Karpas-422 (cell line): ENCODE measurements around the gene KLHL22. TPM values are rescaled to one million over a fixed set of nuclear protein-coding genes. Genes with fewer than 3 reads are reported as not detected.
"Not testable (repeated sequence)": the region's sequence is repeated elsewhere in the genome, so short reads cannot be mapped to it uniquely, and the experiment has no call there.

Source experiments
- DNase-seq: peaks from one replicate; pipeline ENCODE4 v3.0.0-alpha.2; 2015
- H2AFZ ChIP-seq: fragments of 200-600 bp; sonication (generic); 2 replicates; pipeline ENCODE4 v1.6.1; 2014; ENCODE audit warnings: antibody characterized with exemption, low read length, mixed read lengths
- H3K27ac ChIP-seq: fragments of 200-600 bp; sonication (generic); 2 replicates; pipeline ENCODE4 v1.5.1; 2014; ENCODE audit warnings: mild to moderate bottlenecking, low read length, moderate library complexity
- H3K27me3 ChIP-seq: fragments of 200-600 bp; sonication (generic); 2 replicates; pipeline ENCODE4 v1.6.1; 2014; ENCODE audit warnings: low read length, mixed read lengths
- H3K36me3 ChIP-seq: fragments of 200-600 bp; sonication (generic); 2 replicates; pipeline ENCODE4 v1.6.1; 2014; ENCODE audit warnings: low read length, mixed read lengths; ENCODE audit not compliant: insufficient read depth
- H3K4me1 ChIP-seq: fragments of 200-600 bp; sonication (generic); 2 replicates; pipeline ENCODE4 v1.6.1; 2014; ENCODE audit warnings: mild to moderate bottlenecking, low read length, mixed read lengths
- H3K4me2 ChIP-seq: fragments of 200-600 bp; sonication (generic); 2 replicates; pipeline ENCODE4 v1.6.1; 2014; ENCODE audit warnings: low read length, low read depth, mild to moderate bottlenecking; ENCODE audit not compliant: poor library complexity, severe bottlenecking
- H3K4me3 ChIP-seq: fragments of 200-600 bp; sonication (generic); 2 replicates; pipeline ENCODE4 v1.5.1; 2014; ENCODE audit warnings: mild to moderate bottlenecking, antibody characterized with exemption, low read length, mixed read lengths
- H3K79me2 ChIP-seq: fragments of 200-600 bp; sonication (generic); 2 replicates; pipeline ENCODE4 v1.6.1; 2014; ENCODE audit warnings: mild to moderate bottlenecking, low read length, mixed read lengths
- H3K9ac ChIP-seq: fragments of 200-600 bp; sonication (generic); 2 replicates; pipeline ENCODE4 v1.6.0; 2014; ENCODE audit warnings: low read length
- H3K9me2 ChIP-seq: fragments of 200-600 bp; sonication (generic), shearing (Covaris generic); replicated peaks from 2 replicates; pipeline ENCODE4 v1.6.0; 2014; ENCODE audit warnings: mild to moderate bottlenecking, low read length, moderate library complexity; ENCODE audit not compliant: insufficient read depth
- H3K9me3 ChIP-seq: fragments of 300-700, 200-600 bp; sonication (generic); 2 replicates; pipeline ENCODE4 v1.6.1; 2014; ENCODE audit warnings: low read length, mixed read lengths
- H4K20me1 ChIP-seq: fragments of 200-600 bp; sonication (generic); 2 replicates; pipeline ENCODE4 v1.6.1; 2014; ENCODE audit warnings: mild to moderate bottlenecking, antibody characterized with exemption, low read length, low read depth; ENCODE audit not compliant: insufficient read depth
- total RNA-seq: library from RNA; depleted of rRNA; stranded (reverse); fragments of >200 nt; shearing (Covaris generic); gene quantifications from 2 replicates; pipeline ENCODE4 v1.2.3, GENCODE V29; 2014; ENCODE audit warnings: low replicate concordance

KLHL22 gene
- total RNA-seq, 1 experiment from 2014 or later = 9.7 TPM

DNA sequence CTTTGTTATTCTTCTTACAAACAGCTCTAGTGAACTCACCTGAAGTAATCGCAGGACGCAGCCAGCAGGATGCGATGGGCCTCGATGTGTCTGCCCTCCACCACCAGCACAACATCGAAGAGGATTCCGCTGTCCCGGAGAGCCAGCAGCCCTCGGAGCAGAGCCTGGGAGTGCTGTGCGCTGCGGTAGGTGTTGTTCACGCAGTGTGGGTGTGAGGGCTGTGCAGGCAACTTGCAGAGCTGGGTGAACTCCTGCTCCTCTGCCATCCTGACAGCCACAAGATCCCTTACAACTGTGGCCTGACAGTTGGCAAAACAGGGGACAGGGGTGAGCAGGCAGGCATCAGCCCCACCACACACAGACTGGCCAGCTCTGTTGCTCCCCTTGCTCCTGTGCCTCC, 6.6 kb downstream of the KLHL22 start:
- Histone ChIP-seq H3K79me2 (peaks cover 60% of the 10 kb centered on the region), H3K4me1 (peaks cover under 1% of the 10 kb centered on the region), H3K9me2 (no peaks in the 10 kb centered on the region), H3K36me3 (no peaks in the 10 kb centered on the region), H3K9me3 (no peaks in the 10 kb centered on the region), H3K9ac (no peak overlapping the region), H3K4me3 (no peak overlapping the region), H3K27me3 (no peaks in the 10 kb centered on the region), H4K20me1 (no peaks in the 10 kb centered on the region), H2AFZ (no peak overlapping the region), H3K4me2 (no peak overlapping the region), H3K27ac (no peak overlapping the region)
- no peak for DNase-seq

DNA sequence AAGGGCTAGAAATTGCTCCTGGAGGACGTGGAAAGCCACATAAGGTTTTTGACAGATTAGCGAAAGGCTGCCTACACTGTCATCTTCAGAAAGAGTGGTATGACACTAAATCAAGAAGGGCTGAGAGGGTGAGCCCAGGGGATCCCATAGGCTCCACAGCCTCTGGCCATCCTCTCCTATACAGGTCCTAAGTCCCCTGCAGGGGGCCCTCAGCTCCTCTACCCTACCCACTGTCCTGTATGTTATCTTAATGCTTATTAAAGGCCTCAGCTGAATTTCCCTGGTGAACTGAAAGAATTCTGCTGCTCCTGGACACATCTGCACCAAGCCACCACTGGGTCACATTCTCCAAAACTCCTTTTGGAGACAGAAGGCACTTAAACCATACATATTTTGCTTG, 7.9 kb downstream of the KLHL22 start:
- H3K9me3 ChIP-seq = no peaks in the 10 kb centered on the region
- H2AFZ ChIP-seq = no peak overlapping the region
- no peaks in the 10 kb centered on the region for H4K20me1 ChIP-seq
- H3K4me2 ChIP-seq = no peak overlapping the region
- H3K27me3 ChIP-seq = no peaks in the 10 kb centered on the region
- no peak overlapping the region for H3K27ac ChIP-seq
- H3K9ac ChIP-seq = no peak overlapping the region
- peaks cover 48% of the 10 kb centered on the region for H3K79me2 ChIP-seq
- no peaks in the 10 kb centered on the region for H3K9me2 ChIP-seq
- H3K4me3 ChIP-seq = no peak overlapping the region
- H3K36me3 ChIP-seq = no peaks in the 10 kb centered on the region
- DNase-seq = no peak
- H3K4me1 ChIP-seq = no peaks in the 10 kb centered on the region

DNA sequence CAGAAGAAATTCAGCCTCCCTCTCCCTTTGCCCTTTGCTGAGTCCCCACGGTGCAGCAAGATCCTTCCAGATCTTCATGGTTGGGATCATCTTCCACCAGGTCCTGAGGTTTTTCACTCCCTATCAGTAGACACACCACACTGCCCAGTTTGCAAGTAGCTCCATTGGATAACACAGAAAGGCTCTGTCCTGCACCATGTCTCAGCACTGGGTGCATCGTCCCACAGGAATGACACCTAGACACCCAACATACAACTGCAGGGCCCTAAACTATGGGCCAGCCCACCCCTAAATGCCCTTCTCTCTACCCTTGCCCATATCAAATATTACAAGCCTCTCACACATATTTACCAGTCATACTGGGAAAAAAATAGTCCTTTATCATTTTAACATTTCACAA, 9.4 kb downstream of the KLHL22 start:
- Histone ChIP-seq H3K36me3 (no peaks in the 10 kb centered on the region), H3K27ac (no peak overlapping the region), H3K4me2 (no peak overlapping the region), H3K9me2 (no peaks in the 10 kb centered on the region), H3K4me3 (no peak overlapping the region), H2AFZ (no peak overlapping the region), H3K79me2 (peaks cover 34% of the 10 kb centered on the region), H4K20me1 (no peaks in the 10 kb centered on the region), H3K9ac (no peak overlapping the region), H3K9me3 (no peaks in the 10 kb centered on the region), H3K27me3 (no peaks in the 10 kb centered on the region), H3K4me1 (no peaks in the 10 kb centered on the region)
- no peak for DNase-seq

DNA sequence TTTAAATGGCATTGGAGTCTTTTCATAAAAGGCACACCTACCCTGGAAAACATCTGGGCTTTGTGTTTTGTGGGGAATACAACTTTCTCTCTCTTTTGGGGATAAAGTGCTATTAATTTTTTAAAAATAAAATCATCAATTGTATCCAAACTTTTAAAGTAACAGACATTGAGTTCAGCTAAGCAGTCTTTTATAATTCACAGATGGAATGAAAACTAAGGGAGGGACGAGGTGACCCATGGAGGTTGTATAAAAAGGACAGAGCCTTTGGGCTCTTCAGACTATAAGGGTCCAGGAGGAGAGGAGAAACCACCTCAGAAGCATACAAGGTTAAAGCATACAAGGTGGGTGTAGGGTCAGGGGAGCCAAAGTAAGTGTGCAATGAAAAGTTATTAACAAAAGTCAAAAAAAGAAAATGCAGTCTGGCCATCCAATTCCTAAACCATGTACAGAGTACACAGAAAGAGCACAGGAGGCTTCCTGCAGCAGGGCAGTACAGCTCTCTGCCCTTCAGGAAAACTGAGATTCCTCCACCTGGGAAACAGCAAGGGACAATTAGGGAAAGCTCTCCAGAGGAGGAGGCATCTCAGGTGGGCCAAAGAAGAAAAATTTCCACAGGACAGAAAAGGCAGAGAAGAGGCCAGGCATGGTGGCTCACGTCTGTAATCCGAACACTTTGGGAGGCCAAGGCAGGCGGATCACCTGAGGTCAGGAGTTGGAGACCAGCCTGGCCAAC, 10.5 kb downstream of the KLHL22 start:
- Histone ChIP-seq H3K27ac (no peak overlapping the region), H3K4me3 (no peak overlapping the region), H3K27me3 (no peaks in the 10 kb centered on the region), H3K36me3 (no peaks in the 10 kb centered on the region), H3K9me3 (no peaks in the 10 kb centered on the region), H2AFZ (no peak overlapping the region), H3K79me2 (peaks cover 23% of the 10 kb centered on the region), H3K9me2 (no peaks in the 10 kb centered on the region), H3K4me1 (no peaks in the 10 kb centered on the region), H3K9ac (no peak overlapping the region), H3K4me2 (no peak overlapping the region), H4K20me1 (no peaks in the 10 kb centered on the region)
- DNase-seq = no peak

DNA sequence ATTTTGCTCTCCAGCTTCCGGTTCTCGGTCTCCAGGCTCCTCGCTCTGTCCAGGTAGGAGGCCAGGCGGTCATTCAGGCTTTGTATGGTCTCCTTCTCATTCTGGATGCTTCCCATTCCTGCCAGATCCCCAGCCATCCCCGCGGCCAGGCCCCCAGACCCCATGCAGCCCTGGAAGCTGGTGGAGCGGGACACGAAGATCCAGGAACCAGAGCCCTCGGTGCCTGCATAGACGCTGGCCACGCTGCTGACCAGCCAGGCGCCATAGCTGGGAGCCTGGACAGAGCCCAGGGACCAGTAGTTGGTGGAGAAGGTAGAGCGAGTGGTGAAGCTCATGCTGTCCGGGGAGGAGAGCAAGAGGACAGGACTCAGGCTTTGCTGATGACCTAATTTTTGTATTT, 11.8 kb downstream of the KLHL22 start:
- H3K4me3 ChIP-seq = no peak overlapping the region
- no peaks in the 10 kb centered on the region for H3K9me2 ChIP-seq
- no peaks in the 10 kb centered on the region for H4K20me1 ChIP-seq
- no peaks in the 10 kb centered on the region for H3K9me3 ChIP-seq
- peaks cover 10% of the 10 kb centered on the region; the same call in 1 of the 2 replicates for H3K79me2 ChIP-seq
- H3K36me3 ChIP-seq = no peaks in the 10 kb centered on the region
- H3K27me3 ChIP-seq = no peaks in the 10 kb centered on the region
- H3K4me2 ChIP-seq = no peak overlapping the region
- no peaks in the 10 kb centered on the region for H3K4me1 ChIP-seq
- H3K9ac ChIP-seq = no peak overlapping the region
- no peak for DNase-seq
- no peak overlapping the region for H2AFZ ChIP-seq
- H3K27ac ChIP-seq = no peak overlapping the region

DNA sequence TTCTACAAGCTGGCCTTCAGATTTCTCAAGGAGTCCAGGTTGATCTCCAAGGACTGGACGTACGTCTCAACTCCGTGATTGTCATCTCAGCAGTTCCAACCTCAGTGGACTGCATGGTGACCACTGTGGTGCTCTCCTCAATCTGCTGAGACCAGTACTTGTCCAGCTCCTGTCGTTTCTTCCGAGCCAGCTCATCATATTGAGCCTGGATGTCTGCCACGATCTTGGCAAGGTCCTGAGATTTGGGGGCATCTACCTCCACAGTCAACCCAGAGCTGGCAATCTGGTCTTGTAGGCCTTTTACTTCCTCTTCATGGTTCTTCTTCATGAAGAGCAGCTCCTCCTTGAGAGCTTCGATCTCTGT, 12.5 kb downstream of the KLHL22 start:
- H3K9me2 ChIP-seq, H3K79me2 ChIP-seq, H2AFZ ChIP-seq, H4K20me1 ChIP-seq, H3K36me3 ChIP-seq, H3K9ac ChIP-seq, H3K27me3 ChIP-seq, DNase-seq, H3K4me1 ChIP-seq, H3K9me3 ChIP-seq, H3K4me2 ChIP-seq, H3K27ac ChIP-seq, H3K4me3 ChIP-seq: not testable (repeated sequence)

DNA sequence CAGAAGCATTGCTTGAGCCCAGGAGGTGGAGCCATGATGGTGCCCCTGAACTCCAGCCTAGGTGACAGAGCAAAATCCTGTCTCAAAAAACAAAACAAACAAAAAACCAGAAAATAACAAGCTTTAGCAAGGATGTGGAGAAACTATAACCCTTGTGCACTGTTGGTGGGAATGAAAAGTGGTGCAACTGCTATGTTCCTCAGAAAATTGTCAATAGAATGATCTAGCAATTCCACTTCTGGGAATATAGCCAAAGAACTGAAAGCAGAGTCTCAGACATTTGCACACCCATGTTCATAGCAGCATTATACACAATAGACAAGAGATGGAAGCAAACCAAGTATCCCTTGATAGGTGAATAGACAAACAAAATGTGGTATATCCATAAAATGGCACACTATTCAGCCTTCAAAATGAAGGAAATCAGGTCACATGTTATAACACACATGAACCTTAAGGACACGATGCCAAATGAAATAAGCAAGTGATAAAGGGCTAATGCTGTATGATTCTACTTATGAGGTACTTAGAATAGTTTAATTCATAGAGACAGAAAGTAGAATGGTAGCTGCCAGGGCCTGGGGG, 15.9 kb downstream of the KLHL22 start:
- no peaks in the 10 kb centered on the region for H3K9me2 ChIP-seq
- H4K20me1 ChIP-seq = no peaks in the 10 kb centered on the region
- no peaks in the 10 kb centered on the region for H3K4me1 ChIP-seq
- H3K4me2 ChIP-seq = no peak overlapping the region
- H3K9me3 ChIP-seq = no peaks in the 10 kb centered on the region
- no peak overlapping the region for H3K4me3 ChIP-seq
- no peaks in the 10 kb centered on the region for H3K36me3 ChIP-seq
- H3K27me3 ChIP-seq = no peaks in the 10 kb centered on the region
- no peak overlapping the region for H3K27ac ChIP-seq
- no peak overlapping the region for H2AFZ ChIP-seq
- DNase-seq = no peak
- H3K9ac ChIP-seq = no peak overlapping the region
- peaks cover 6% of the 10 kb centered on the region; the same call in 1 of the 2 replicates for H3K79me2 ChIP-seq

DNA sequence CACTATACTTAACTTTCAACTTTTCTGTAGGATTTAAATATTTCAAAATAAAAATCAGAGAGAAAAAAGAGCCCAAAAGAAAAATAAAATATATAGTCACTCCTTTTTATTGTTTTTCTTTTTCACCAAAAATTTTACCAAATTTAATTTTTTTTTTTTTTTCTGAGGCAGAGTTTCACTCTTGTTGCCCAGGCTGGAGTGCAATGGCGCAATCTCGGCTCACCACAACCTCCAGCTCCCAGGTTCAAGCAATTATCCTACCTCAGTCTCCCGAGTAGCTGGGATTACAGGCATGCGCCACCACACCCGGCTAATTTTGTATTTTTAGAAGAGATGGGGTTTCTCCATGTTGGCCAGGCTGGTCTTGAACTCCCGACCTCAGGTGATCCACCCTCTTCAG, 17.5 kb downstream of the KLHL22 start:
- H3K4me1 ChIP-seq, H2AFZ ChIP-seq, H3K9me3 ChIP-seq, H3K9ac ChIP-seq, H4K20me1 ChIP-seq, H3K79me2 ChIP-seq, H3K4me3 ChIP-seq, DNase-seq, H3K9me2 ChIP-seq, H3K27me3 ChIP-seq, H3K36me3 ChIP-seq, H3K4me2 ChIP-seq, H3K27ac ChIP-seq: not testable (repeated sequence)
